ENCODE data around the gene SIRPB2.
"Not testable (repeated sequence)": the region's sequence is repeated elsewhere in the genome, so short reads cannot be mapped to it uniquely, and the experiment has no call there.

SIRPB2 gene

DNA sequence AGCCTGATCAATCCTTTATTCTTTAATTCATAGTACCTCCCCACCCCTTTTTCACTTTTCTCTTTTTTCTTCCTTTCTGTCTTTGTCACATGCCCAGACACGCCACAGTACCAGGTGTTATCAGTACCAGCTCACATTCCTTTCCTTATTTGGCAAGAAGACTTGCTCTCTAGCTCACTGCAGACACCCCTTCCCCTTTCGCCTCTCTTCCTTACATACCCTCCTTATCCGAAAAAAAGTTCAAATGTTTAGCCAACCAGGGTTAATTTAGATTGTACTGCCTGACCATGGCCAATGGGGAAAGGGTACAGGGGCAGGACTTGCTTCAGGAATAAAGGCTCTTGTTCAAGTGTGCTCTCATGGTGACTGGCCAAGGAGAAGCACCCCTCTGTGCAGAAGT, 9.3 kb upstream of the SIRPB2 start:
- DNase-seq (ENCODE audit: extremely low read depth in 1 of 2, low read depth in 1 of 2): no peak

DNA sequence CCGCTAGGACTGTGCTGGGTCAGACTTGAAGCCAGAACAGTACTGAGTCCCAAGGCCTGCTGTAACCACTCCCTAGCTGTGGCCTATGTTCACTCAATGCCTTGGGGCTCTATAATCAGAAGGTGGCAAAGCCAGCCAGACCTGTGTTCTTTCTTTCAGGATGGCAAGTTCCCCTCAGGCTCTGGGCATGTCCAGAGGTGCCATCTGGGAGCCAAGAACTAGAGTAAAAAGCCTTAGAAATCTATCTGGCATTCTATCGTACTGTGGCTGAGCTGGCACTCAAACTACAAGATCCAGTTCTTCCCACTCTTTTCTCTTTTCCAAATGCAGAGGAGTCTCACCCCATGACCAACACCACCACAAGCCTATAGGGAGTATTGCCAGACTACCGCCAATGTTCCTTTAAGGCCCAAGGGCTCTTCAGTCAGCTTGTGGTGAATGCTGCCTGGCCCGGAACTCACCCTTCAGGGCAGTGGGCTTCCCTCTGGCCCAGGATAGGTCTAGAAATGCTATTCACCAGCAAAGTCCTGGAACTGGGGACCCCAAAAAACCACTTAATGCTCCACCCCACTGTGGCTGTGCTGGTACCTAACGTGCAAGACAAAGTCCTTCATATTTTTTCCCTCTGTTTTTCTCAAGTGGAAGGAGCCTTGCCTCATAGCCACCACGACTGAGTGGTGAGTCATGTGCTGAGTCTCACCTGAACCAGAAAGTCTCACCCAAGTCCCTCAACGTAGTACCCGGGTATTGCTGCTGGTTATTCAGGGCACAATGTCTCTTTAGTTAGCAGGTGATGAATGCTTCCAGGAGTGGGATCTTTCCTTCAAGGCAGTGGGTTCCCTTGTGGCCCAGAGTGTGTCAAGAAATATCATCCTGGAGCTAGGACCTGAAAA, 8.6 kb upstream of the SIRPB2 start:
- no peak for DNase-seq (ENCODE audit: extremely low read depth in 1 of 2, low read depth in 1 of 2)

DNA sequence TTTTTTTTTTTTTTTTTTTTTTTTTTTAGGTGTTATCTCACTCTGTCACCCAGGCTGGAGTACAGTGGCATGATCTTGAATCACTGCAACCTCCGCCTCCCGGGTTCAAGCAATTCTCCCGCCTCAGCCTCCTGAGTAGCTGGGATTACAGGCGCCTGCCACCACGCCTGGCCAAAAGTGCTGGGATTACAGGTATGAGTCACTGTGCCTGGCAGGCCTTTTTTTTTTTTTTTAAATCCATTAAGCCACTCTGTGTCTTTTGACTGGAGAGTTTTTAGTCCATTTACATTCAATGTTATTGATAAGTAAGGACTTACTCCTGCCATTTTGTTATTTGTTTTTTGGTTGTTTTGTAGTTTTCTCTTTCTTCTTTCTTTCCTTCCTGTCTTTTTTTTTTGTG, 6.2 kb upstream of the SIRPB2 start:
- DNase-seq (ENCODE audit: extremely low read depth in 1 of 2, low read depth in 1 of 2): not testable (repeated sequence)

DNA sequence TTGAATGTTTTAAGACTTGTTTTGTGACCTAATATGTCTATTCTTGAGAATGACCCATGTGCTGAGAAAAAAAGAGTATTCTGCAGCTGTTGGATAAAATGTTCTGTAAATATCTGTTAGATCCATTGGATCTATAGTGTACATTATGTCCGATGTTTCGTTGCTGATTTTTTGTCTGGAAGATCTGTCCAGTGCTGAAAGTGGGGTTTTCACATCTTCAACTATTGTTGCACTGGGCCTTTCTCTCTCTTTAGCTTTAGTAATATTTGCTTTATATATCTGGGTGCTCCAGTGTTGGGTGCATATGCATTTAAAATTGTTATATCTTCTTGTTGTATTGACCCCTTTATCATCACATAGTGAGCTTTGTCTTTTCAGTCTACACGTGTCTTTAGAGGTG, 5.7 kb upstream of the SIRPB2 start:
- DNase-seq (ENCODE audit: extremely low read depth in 1 of 2, low read depth in 1 of 2): no peak

DNA sequence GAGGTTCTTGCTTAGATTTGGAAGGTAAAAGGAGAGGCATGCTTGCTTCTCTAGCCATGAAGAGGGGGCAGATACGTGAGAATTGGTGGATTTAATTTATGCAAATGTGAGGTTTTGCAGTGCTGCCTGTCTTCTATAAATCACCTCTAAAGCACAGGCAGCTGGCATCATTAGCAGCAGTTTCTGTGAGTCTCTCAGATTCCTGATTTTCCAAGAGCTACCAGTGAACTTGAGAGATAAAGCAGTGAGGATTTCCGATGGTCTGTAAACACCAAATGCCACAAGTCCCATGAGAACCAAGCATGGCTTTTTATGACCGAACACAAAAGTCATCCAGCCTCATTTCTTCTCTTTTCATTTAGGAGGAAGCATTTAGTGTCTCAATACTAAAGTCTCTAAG, 3.2 kb upstream of the SIRPB2 start:
- no peak for DNase-seq (ENCODE audit: extremely low read depth in 1 of 2, low read depth in 1 of 2)

DNA sequence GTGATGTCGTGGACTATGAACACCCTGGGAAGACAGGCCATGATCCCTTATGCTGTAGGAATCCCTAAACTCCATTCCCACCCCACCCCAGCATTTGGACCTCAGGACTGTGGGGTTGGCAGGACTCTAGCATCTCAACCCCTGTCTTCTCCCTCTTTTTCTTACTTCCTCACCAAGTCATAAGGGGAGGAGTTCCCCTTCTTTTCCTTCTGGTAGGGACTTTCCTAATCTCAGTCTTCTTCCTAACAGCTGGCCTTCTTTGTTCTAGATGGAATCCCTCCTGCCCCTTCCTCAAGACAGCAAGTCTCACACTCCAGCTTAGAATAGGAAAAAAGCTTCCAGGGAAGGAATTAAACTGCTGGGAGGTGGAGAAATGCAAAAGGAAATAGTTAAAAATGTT, 2.3 kb upstream of the SIRPB2 start:
- DNase-seq (ENCODE audit: extremely low read depth in 1 of 2, low read depth in 1 of 2): no peak

DNA sequence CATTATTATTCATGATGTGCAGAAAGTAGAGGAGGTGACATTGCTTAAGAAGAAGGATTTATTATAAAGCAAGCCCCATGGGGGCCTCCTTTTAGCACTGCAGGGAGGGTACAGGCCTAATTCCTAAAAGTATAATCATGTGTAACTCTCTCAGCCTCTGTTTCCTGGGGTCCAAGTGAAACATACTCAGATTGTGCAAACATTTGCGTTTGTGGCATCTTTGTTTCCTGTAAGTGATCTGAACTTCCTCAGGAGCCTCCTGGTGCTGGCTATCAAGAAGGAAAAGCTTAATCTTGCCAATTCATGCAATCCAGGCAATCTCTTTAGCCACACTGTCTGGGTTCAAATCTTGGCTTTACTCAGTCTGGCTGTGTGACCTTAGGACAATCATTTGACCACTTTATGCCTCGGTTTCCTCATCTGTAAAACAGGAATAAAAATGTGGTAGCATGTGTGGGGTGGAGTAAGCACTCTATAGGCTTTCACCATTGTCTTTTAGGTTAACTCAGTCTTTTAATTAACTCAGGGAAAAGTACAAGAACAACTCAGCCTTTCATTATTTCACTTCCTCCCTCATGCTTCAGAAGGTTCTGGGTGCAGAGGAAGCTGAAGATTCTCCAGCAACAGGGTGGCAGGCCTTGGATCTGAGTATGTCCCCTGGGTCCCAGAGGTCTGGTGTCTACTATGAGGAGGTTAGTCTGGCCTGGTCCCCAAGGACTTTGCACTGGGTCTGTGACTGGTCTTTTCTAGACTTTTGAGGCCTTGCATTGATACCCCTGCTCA, 831 bp upstream of the SIRPB2 start:
- no peak for DNase-seq (ENCODE audit: extremely low read depth in 1 of 2, low read depth in 1 of 2)

DNA sequence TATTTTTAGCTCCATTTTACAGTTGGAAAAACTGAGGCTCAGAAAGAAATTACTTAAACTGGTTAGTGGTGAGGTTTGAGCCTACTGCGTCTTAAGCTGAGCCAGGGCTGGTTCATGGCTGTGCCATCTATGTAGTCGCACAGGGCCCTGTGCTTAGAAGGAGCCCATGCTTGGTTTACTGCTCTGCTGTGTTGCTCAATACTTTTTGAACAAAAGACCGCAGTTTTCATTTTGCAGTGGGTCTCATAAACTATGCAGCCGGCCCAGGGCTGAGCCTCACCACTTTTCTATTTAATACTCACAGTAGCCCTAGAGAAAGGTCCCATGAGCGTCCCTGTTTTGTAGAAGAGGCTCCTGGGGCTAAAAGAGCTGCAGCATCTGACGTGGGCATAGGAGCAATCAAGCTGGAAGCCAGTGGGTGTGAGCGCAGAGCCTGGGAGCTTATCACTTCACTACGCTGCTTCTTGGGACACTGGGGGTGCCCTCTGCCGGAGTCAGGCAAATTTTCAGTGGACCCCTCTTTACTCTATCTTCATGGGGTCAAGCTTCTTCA, 501 bp downstream of the SIRPB2 start:
- DNase-seq (ENCODE audit: extremely low read depth in 1 of 2, low read depth in 1 of 2): no peak

DNA sequence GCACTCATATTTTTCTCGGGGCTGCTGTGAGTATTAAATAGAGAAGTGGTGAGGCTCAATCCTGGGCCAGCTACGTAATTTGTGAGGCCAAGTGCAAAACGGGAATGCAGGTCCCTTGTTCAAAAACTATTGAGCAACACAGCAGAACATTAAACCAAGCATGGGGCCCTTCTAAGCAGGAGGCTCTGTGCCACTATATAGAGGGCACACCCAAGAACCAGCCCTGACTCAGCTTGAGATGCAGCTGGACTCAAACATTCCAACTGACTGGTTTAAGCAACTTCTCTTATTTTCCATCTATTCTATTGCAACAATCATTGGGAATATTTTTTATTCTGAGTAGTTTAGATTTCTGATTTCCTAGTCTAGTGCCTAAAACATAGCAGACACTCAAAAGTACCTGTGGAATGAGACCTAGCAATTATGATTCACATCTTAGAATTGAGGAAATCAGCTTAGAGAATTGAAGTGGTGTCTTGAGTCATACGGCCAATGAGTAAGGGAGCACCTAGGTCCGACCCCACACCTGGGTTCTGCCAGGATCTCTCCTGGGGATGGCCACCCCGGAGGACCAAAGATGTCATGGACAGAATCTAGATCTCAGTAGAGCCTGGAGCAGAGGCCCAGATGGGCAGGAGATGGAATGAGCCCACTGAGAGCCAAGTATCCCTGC, 1.3 kb downstream of the SIRPB2 start:
- DNase-seq (ENCODE audit: extremely low read depth in 1 of 2, low read depth in 1 of 2): no peak

DNA sequence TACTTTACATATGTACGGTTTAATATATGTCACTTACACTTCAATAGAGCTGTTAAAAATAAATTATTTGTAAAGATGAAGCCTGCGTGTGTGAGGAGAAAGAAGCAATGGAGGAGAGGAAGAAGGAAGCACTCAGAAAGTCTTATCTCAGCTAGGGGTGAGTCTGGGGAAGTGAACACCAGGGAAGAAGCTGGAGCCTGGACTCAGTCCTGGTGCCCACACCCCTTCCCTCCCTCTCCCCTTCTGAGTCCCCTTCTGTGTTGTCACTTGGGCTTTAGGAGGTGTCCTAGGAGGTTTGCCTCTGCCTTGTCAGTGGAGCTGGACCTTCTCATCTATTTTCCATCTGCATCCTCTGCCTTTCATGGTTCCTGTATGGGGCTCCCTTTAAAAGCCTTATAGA, 1.9 kb downstream of the SIRPB2 start:
- no peak for DNase-seq (ENCODE audit: extremely low read depth in 1 of 2, low read depth in 1 of 2)

DNA sequence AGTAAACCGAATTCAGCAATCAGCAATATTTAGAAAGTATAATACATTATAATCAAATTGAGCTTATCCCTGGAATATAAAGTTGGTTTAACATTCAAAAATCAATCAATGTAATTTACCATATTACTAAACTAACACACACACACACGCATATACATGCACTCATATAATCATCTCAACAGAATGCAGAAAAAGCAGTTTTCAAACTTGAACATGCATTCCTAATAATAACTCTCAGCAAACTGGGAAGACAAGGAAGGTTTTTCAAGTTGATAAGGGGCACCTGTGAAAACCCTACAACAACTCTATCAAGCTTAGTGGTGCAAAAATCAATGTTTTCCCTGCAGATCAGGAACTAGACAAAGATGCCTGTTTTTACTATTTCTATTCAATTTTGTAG, 4.7 kb downstream of the SIRPB2 start:
- no peak for DNase-seq (ENCODE audit: extremely low read depth in 1 of 2, low read depth in 1 of 2)

DNA sequence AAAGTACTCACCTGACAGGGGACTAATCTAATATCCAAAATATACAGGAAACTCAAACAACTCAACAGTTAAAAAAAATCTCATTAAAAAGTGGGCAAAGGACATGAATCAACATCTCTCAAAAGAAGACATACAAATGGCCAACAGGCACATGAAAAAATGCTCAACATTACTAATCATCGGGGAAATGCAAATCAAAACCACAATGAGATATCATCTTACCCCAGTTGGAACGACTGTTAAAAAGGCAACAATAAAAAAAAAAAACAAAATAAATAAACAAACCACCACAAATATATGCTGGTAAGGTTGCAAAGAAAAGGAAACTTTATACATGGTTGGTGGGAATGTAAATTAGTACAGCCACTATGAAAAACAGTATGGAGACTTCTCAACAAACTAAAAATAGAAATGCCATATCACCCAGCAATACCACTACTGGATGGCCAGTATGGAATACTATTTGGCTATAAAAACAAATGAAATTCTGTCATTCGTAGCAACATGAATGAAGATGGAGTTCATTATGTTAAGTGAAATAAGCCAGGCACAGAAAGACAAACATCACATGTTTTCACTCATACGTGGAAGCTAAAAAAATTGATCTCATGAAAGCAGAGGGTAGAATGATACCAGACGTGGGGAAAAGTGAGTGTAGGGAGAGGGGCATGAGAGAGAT, 6.6 kb downstream of the SIRPB2 start:
- DNase-seq (ENCODE audit: extremely low read depth in 1 of 2, low read depth in 1 of 2): no peak

DNA sequence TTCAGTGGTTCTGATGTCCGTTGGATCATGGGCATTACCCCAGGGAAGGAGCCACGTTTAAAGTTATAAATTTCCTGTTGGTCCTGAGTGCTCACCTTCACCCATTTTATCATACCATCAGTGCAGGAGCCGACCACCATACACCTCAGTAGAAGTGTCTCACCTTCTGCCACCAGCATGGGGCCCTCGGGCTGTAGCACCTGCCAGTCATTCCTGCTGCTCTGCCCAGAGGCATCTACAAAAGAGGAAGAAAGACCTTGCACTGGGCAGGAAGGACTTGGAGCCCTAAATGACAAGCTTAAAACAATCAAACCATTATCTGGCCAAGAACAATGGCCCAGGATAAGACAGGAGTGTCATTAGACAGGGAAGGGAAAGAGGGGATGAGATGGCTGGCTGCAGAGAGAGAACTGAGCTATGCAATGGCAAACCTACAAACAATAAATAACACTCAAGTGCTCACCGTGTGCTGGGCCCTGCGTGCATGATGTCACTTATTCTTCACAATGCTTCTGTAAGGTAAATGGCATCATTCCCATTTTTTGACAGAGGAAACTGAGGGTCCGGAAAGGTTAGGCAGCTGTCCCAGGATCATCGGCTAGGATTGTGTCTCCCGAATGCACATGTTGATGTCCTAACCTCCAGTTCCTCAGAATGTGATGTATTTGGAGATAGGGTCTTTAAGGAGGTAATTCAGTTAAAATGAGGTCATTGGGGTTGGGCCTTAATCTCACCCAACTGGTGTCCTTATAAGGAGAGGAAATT, 11.2 kb downstream of the SIRPB2 start:
- DNase-seq (ENCODE audit: extremely low read depth in 1 of 2, low read depth in 1 of 2): no peak

DNA sequence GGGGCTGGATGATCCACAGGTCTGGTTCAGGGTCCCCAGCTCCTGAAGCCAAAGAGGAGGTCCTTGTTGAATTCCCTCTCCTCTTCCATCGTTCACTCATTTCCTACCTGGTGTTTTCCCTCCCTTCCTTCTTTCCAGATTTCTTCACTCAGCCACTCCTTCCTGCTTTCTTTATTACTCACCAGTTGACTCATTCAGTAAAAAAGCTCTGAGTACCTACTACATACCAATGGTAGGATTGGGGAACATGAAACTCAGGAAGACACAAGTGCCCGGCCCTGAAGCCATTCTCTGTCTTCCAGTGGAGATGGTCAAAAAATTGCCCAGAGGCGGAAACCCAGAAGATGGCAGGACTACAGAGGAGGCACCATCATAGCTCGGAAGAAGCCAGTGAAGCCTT, 12.7 kb downstream of the SIRPB2 start:
- DNase-seq (ENCODE audit: extremely low read depth in 1 of 2, low read depth in 1 of 2): no peak

DNA sequence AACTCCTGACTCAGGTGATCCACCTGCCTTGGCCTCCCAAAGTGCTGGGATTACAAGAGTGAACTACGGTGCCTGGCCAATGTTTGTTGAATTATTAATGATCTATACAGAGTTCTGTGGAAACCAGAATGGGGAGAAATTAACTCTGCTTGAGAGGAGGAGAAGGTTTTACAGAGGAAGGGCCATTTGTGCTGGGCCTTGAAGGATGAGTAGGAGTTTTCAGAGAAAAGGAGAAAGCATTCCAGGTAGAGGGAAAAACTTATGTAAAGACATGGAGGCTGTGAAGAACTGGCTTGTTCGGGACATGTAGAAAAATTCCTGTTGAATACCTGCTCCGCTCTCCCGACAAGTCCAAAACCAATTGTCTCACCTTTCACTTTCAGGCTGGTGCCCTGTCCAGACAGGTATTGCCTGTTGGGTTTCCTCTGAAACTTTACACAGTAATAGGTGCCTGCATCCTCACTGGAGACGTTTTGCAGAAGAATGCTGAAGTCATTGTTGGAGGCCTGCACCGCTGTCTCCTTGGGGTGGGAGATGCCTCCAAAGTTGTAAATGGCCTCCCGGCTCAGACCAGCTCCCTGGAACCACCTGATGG, 13.2 kb downstream of the SIRPB2 start:
- no peak for DNase-seq (ENCODE audit: extremely low read depth in 1 of 2, low read depth in 1 of 2)

DNA sequence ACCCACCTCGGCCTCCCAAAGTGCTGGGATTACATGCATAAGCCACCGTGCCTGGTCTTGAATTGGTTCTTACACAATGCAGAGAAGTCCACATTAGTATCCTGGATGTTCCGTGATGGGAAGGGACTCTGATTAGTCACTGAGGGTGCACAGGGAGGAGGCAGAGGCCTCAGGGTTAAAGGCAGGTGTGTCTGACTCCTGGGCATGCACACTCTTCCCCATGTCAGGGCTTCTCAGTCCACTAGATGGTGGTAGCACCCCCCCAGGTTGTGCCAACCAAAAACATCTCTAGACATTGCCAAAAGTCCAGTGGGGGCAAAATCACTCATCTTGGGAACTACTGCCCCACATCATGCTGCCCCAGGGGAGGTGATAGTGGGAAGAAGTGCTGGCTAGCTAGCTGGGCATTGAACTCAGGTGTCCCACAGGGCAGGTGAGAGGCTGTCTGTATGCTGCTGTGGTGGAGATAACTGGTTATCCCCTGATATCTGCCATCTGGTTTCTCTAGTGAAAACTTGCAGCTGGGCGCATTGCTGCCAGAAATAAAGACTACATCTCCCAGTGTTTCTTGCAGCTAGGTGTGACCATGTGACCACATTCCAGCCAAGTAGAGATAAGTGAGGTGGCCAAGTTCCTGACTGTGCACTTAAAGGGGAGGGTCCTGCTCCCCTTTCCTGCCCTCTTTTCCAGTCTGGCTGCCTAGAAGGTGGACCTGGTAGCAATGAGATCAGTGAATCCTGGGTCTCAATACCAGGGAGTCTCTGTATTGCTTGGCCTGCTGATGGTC, 16.2 kb downstream of the SIRPB2 start:
- DNase-seq (ENCODE audit: extremely low read depth in 1 of 2, low read depth in 1 of 2): no peak

DNA sequence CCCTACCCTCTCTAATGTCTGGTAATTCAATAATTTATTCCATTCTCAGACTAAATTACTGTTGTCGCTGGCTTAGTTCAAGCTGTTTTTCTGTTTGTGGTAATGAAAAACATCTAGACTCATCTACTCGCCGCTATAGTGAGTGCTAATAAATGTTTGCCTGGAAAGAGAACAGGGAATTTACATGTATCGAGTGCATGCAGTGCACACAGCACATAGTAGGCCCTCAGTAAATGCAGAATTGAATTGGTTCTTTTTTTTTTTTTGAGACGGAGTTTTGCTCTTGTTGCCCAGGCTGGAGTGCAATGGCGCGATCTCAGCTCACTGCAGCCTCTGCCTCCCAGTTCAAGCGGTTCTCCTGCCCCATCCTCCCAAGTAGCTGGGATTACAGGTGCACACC, 16.9 kb downstream of the SIRPB2 start:
- DNase-seq (ENCODE audit: extremely low read depth in 1 of 2, low read depth in 1 of 2): no peak

DNA sequence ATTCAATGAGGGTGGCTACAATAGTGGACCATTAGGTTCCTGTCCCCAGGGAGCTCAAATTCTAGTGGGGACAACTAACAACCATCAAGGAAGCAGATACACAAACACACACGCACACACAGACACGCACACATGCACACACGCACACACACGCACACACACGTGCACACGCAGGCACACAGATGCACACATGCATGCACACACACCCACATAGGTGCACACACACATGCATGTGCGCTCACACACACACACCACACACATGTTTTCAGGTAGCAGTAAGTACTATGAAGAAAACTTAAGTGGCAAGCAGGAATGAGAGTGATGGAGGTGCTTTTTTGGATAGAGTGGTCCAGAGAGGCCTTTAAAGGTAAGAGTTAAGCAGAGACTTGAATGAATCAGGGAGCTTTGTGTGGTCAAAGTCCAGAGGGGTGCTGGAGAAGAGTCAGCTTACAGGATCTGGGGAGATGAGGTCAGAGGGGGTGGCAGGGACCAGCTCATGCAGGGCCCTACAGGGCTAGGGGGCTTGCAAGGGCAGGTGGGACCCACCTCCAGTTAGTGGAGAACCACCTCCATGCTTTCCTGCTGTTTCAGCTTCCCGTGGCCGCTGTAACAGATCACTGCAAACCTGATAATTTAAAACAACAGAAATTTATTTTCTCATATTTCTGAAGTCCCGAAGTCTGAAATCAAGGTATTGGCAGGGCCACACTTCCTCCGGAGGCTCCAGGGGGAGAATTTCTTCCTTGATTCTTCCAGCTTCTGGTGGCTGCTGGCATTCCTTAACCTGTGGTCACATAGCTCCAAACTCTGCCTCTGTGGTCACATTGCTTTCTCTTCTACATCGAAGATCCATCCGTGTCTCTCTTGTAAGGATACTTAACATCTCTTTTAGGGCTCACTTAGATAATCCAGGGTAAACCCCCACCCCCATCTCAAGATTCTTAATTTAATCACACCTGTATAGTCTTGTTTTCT, 17.7 kb downstream of the SIRPB2 start:
- DNase-seq (ENCODE audit: extremely low read depth in 1 of 2, low read depth in 1 of 2): no peak

Data from activated CD8-positive, alpha-beta memory T cell treated with anti-CD3 and anti-CD28 coated beads for 1 hour (primary cell).